ENCODE results near the gene ARHGAP31.
"Not testable (repeated sequence)": the region's sequence is repeated elsewhere in the genome, so short reads cannot be mapped to it uniquely, and the experiment has no call there.

ARHGAP31 gene

DNA sequence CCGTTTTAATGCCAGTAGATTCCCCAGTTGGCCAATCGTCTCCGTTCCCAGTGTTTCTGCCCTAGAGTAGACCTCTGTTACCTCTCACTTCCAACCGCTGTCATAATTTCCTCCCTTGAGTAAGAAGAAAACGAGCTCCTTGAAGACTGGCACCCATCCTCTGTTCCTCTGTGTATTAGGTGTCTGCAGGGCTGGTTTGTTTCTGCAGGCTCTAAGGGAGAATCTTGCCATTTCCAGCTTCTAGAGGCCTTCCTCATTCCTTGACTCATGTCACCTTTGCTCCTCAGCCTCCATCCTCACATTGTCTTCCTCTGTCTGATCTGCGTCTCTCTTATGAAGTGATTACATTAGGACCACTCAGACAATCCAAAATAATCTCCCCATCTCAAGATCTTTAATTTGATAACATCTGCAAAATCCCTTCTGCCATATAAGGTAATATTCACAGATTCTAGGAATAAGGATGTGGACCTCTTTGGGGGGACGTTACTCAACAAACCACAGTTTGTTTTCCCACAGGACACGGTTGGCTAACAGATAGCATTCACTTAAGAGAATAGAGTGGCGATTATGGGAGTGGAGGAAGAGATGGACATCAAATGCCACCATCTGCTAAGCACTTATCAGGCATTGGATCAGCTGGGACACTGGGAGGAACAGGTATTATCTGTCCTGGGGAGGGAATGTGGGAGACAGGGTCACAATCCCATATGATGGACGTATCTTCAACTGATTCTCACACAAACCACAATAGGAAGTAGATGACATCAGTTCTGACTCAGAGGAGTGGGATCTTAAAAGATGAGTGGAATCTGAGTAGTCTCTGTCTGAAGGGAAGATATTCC lies 17.1 kb downstream of the ARHGAP31 start:
- Histone ChIP-seq H3K4me1 (ENCODE audit: control insufficient read depth, insufficient read depth, low read length) (peaks cover 34% of the 10 kb centered on the region), H3K4me2 (ENCODE audit: low read length) (peak overlapping the region; percentile 66), H3K9me3 (replicated peaks; ENCODE audit: low read length) (no peaks in the 10 kb centered on the region), H3K36me3 (ENCODE audit: insufficient read depth, low read length) (peaks cover 16% of the 10 kb centered on the region), H3K9ac (ENCODE audit: low read depth, low read length) (peak overlapping the region; percentile 44), H3K4me3 (ENCODE audit: low read length) (peak overlapping the region; percentile 32), H3K27me3 (ENCODE audit: control insufficient read depth, insufficient read depth, low read length) (no peaks in the 10 kb centered on the region)

DNA sequence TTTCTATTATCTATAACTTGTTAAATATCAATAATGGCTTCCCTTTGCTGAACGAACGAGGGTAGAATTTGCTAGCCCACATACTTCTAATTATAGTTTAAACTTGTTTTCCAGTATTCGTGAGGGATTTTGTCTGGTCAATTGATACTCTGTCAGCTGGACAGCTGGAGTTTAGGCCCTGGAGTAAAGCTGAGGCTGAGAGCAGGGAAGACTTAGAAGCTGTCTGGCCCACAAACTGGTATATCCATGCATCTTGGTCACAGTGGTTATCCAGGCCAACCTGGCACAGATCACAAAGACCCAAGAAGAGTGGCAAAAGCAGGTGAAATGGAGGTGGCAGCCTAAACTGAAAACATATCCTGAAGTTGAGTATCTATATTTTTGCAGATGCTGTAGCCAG lies 19.3 kb downstream of the ARHGAP31 start:
- H3K9ac ChIP-seq (ENCODE audit: low read depth, low read length): no peak overlapping the region
- H3K27me3 ChIP-seq (ENCODE audit: control insufficient read depth, insufficient read depth, low read length): no peaks in the 10 kb centered on the region
- peaks cover 34% of the 10 kb centered on the region for H3K4me1 ChIP-seq (ENCODE audit: control insufficient read depth, insufficient read depth, low read length)
- no peaks in the 10 kb centered on the region for H3K9me3 ChIP-seq (replicated peaks; ENCODE audit: low read length)
- no peak overlapping the region for H3K4me3 ChIP-seq (ENCODE audit: low read length)
- H3K4me2 ChIP-seq (ENCODE audit: low read length): no peak overlapping the region
- H3K36me3 ChIP-seq (ENCODE audit: insufficient read depth, low read length): peaks cover 16% of the 10 kb centered on the region

DNA sequence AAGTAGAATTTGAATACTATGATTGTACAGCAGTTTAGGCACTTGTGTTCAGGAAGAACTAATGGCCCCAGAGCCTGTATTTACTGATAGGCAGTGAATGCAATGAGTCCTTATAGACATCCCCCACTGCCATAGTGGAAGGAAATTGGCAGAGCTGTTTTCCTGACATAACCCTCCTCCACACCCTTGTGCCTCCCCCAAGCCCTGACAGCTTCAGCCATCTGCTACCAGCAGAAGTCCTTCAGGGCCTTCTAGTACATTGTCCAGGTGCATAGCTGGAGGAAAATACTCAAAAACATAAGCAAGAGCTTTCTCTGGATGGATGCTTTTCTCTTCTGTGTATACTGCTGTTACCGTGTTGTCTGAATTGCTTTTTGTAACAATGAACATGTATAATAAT lies 20.6 kb downstream of the ARHGAP31 start:
- Histone ChIP-seq H3K36me3 (ENCODE audit: insufficient read depth, low read length) (peaks cover 16% of the 10 kb centered on the region), H3K4me3 (ENCODE audit: low read length) (no peak overlapping the region), H3K27me3 (ENCODE audit: control insufficient read depth, insufficient read depth, low read length) (no peaks in the 10 kb centered on the region), H3K4me2 (ENCODE audit: low read length) (no peak overlapping the region), H3K9ac (ENCODE audit: low read depth, low read length) (no peak overlapping the region), H3K9me3 (replicated peaks; ENCODE audit: low read length) (no peaks in the 10 kb centered on the region), H3K4me1 (ENCODE audit: control insufficient read depth, insufficient read depth, low read length) (peaks cover 33% of the 10 kb centered on the region)

DNA sequence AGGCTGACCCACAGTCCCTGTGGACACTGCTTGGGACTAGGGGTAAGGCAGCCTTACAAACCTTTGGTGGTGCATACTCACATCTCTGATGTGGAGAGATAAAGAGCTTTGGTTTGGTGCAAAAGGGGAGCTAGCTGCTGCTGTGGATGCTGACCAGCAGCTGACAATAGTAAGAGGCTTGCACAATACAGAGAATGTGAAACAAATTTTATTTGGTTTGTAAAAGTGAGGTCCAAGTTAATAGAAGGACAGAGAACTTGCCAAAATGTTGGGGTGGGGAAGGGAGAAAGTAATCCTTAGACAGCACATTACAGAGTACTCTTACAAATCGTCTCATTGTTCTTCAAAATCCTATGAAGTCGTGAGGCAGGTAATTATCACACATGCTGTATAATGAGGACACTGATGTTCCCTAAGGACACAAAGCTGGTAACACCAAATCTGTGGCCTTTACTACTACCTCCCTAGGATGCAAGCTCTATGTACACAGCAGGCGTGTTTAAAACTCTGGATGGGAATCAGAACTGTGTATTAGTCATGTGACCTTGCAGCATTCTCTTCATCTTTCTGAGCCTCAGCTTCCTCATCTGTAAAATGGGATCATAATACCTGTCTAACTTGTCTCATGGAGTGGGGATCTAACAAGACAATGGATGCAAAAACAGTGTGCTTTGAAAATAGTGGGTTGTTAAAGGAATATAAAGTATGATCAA lies 21.6 kb downstream of the ARHGAP31 start:
- peaks cover 24% of the 10 kb centered on the region for H3K4me1 ChIP-seq (ENCODE audit: control insufficient read depth, insufficient read depth, low read length)
- H3K9me3 ChIP-seq (replicated peaks; ENCODE audit: low read length): no peaks in the 10 kb centered on the region

DNA sequence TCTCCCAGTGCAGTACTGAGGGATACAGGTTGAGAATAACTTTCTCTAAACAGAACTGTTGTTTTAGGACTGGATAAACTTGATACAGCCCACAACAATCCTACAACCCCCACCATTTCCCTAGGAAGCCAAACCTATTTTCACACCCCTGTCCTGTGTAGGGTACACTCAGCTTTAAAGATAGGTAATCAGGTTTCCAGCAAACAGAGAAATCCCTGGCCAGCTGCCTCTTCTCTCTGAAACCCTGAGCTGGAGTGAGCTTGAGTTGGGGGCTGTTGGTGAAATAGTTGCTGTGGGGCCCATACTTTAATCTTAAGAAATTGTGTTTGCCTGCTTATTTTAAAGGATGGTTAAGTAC lies 22.1 kb downstream of the ARHGAP31 start:
- H3K9me3 ChIP-seq (replicated peaks; ENCODE audit: low read length): no peaks in the 10 kb centered on the region
- peaks cover 19% of the 10 kb centered on the region for H3K4me1 ChIP-seq (ENCODE audit: control insufficient read depth, insufficient read depth, low read length)
- H3K36me3 ChIP-seq (ENCODE audit: insufficient read depth, low read length): peaks cover 16% of the 10 kb centered on the region
- no peaks in the 10 kb centered on the region for H3K27me3 ChIP-seq (ENCODE audit: control insufficient read depth, insufficient read depth, low read length)
- no peak overlapping the region for H3K4me2 ChIP-seq (ENCODE audit: low read length)
- H3K4me3 ChIP-seq (ENCODE audit: low read length): no peak overlapping the region
- no peak overlapping the region for H3K9ac ChIP-seq (ENCODE audit: low read depth, low read length)

More for the DNA sequence above, 21.6 kb downstream of the ARHGAP31 start:
- Histone ChIP-seq H3K4me3 (ENCODE audit: low read length) (no peak overlapping the region), H3K36me3 (ENCODE audit: insufficient read depth, low read length) (peaks cover 16% of the 10 kb centered on the region), H3K27me3 (ENCODE audit: control insufficient read depth, insufficient read depth, low read length) (no peaks in the 10 kb centered on the region), H3K9ac (ENCODE audit: low read depth, low read length) (no peak overlapping the region), H3K4me2 (ENCODE audit: low read length) (no peak overlapping the region)

DNA sequence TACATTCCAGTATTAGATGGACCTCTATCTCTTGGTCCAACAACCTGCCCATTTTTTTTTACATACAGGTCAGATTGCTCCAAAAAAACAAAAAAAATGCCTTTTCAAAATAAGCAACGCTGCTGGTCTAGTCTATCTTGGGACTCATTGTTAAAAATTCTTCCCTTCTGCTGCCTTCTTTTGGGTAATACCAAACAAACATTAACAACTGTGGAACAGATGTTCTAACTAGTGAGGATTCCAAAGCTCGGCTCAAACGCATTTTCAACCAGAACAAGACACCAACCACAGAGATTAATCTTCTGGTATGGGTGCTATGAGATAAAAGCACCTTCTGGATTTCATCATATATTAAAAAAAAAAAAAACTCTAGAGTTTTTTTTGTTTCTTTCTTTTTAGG lies 24.7 kb downstream of the ARHGAP31 start:
- no peak overlapping the region for H3K4me3 ChIP-seq (ENCODE audit: low read length)
- H3K9me3 ChIP-seq (replicated peaks; ENCODE audit: low read length): no peaks in the 10 kb centered on the region

DNA sequence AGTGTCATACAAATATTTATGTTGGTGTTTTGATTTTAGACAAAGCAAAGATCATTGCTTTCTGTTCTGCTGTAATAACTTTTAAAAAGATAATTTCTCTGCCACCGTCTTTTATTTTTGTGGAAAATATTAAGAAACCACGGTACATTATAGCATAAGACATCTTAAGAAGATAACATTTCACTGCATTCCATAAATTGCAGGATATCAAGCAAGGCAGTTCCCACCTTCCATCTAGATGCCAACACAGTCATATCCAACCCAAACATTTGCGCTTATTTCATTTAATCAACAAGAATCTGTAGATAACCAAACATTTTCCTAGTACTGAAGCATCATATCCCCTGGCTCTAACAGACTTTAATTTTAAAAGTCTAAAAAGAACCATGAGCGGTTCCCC lies 25.1 kb downstream of the ARHGAP31 start:
- Histone ChIP-seq H3K9ac (ENCODE audit: low read depth, low read length) (no peak overlapping the region), H3K27me3 (ENCODE audit: control insufficient read depth, insufficient read depth, low read length) (no peaks in the 10 kb centered on the region), H3K36me3 (ENCODE audit: insufficient read depth, low read length) (peaks cover 8% of the 10 kb centered on the region), H3K4me3 (ENCODE audit: low read length) (no peak overlapping the region), H3K4me2 (ENCODE audit: low read length) (no peak overlapping the region), H3K4me1 (ENCODE audit: control insufficient read depth, insufficient read depth, low read length) (peaks cover 27% of the 10 kb centered on the region), H3K9me3 (replicated peaks; ENCODE audit: low read length) (no peaks in the 10 kb centered on the region)

More for the DNA sequence above, 24.7 kb downstream of the ARHGAP31 start:
- H3K4me1 ChIP-seq (ENCODE audit: control insufficient read depth, insufficient read depth, low read length): peaks cover 27% of the 10 kb centered on the region
- no peak overlapping the region for H3K9ac ChIP-seq (ENCODE audit: low read depth, low read length)
- peaks cover 12% of the 10 kb centered on the region for H3K36me3 ChIP-seq (ENCODE audit: insufficient read depth, low read length)
- no peaks in the 10 kb centered on the region for H3K27me3 ChIP-seq (ENCODE audit: control insufficient read depth, insufficient read depth, low read length)
- H3K4me2 ChIP-seq (ENCODE audit: low read length): no peak overlapping the region

DNA sequence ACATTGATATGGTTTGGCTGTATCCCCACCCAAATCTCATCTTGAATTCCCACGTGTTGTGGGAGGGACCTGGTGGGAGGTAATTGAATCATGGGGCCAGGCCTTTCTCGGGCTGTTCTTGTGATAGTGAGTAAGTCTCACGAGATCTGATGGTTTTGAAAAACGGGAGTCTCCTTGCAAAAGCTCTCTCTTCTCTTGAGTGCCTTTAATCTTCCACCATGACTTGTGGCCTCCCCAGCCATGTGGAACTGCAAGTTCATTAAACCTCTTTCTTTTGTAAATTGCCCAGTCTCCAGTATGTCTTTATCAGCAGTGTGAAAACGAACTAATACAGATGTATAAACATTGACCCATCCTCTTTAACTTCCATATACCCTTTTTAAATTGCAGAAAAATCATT lies 26.6 kb downstream of the ARHGAP31 start:
- not testable (repeated sequence) for H3K27me3 ChIP-seq (ENCODE audit: control insufficient read depth, insufficient read depth, low read length); H3K4me3 ChIP-seq (ENCODE audit: low read length)

DNA sequence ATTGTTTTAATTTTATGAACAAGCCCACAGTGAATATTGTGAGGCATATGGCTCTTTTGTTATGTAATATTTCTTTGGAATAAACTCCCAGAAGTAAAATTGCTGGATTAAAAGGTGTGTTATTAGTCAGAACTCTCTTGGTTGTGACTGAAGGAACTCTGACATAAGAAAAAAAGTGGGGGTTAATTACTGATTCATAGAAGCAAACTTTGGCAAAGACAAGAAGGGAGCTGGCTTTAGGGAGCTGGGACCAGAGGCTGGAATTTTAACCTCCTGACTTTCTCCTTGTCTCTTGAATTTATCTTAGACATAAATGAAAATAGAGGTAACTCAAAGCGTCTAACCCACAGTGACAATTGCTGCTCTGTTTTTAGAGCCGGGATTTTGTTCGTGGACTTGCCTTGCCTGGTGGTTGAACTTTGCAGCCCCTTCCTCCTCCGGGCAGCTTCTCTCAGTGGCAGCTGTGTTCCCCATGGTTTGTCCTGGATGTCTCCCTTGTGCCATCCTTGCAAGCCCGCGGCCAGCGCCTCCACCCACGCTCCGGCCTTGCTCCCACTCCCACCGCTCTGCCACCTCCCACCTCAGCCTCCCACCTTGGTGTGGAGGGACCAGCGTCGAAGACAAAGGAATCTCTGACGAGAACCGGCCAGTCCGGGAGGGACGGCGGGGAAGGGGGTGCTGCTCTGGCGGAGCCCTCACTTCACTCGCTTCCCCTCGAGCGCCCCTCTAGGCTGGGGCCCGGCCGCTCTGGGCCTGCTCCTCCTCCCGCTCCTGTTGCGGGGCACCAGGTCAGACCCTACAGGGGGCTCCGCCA lies 28.0 kb downstream of the ARHGAP31 start:
- no peaks in the 10 kb centered on the region for H3K36me3 ChIP-seq (ENCODE audit: insufficient read depth, low read length)
- no peaks in the 10 kb centered on the region for H3K9me3 ChIP-seq (replicated peaks; ENCODE audit: low read length)
- peak overlapping the region; percentile 78 for H3K4me3 ChIP-seq (ENCODE audit: low read length)
- peak overlapping the region; percentile 99 for H3K4me2 ChIP-seq (ENCODE audit: low read length)
- H3K27me3 ChIP-seq (ENCODE audit: control insufficient read depth, insufficient read depth, low read length): no peaks in the 10 kb centered on the region
- peaks cover 27% of the 10 kb centered on the region for H3K4me1 ChIP-seq (ENCODE audit: control insufficient read depth, insufficient read depth, low read length)
- peak overlapping the region; percentile 93 for H3K9ac ChIP-seq (ENCODE audit: low read depth, low read length)

More for the DNA sequence above, 26.6 kb downstream of the ARHGAP31 start:
- H3K9me3 ChIP-seq (replicated peaks; ENCODE audit: low read length); H3K4me2 ChIP-seq (ENCODE audit: low read length); H3K9ac ChIP-seq (ENCODE audit: low read depth, low read length); H3K36me3 ChIP-seq (ENCODE audit: insufficient read depth, low read length): not testable (repeated sequence)
- peaks cover 27% of the 10 kb centered on the region for H3K4me1 ChIP-seq (ENCODE audit: control insufficient read depth, insufficient read depth, low read length)

DNA sequence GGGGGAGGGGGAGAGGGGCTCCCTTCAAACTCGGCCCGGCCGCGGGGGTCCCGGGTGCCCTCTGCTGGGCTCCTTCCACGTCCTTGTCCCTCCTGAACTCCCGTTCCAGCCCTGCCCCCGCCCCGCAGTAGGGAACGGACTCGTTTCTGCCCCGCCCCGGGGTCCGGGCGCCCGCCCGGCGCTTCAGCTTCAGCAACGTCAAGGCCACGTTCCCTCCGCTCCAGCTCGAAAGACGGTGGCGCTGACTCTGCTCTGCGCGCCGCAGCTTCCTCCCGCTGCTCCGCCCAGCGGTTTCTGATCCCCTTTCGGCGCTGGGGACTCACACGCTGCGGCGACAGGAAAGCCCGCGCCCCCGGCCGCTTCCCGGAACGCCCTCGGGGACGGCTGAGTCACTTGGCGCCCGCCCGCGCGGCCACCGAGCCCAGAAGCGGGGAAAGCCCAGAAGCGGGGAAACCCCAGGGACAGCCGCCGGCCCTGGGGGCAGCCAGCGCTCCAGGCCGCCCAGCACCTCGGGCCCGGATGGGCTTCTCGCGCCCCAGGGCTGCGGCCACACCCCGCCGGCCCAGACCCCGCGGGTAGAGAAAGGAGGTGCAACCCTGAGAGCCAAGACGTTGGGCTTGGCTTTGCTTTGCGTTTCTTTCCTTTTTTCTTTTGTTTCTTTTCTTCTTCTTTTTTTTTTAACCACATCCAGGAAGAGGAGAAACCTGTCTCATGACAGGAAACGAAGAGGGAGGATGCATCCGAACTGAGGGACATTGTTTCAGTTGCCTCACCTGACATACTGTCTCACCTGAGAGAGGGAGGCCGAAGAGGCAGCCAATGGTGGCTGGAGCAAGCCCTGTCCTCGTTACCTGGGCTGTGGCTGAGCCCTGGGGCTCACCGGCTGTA lies 28.9 kb downstream of the ARHGAP31 start:
- no peaks in the 10 kb centered on the region for H3K27me3 ChIP-seq (ENCODE audit: control insufficient read depth, insufficient read depth, low read length)
- peak overlapping the region; percentile 93 for H3K9ac ChIP-seq (ENCODE audit: low read depth, low read length)
- H3K4me1 ChIP-seq (ENCODE audit: control insufficient read depth, insufficient read depth, low read length): peaks cover 27% of the 10 kb centered on the region
- peak overlapping the region; percentile 78 for H3K4me3 ChIP-seq (ENCODE audit: low read length)
- H3K36me3 ChIP-seq (ENCODE audit: insufficient read depth, low read length): no peaks in the 10 kb centered on the region
- no peaks in the 10 kb centered on the region for H3K9me3 ChIP-seq (replicated peaks; ENCODE audit: low read length)
- peak overlapping the region; percentile 99 for H3K4me2 ChIP-seq (ENCODE audit: low read length)
